ENCODE measurements around the gene MKNK1.

The MKNK1 gene

DNA sequence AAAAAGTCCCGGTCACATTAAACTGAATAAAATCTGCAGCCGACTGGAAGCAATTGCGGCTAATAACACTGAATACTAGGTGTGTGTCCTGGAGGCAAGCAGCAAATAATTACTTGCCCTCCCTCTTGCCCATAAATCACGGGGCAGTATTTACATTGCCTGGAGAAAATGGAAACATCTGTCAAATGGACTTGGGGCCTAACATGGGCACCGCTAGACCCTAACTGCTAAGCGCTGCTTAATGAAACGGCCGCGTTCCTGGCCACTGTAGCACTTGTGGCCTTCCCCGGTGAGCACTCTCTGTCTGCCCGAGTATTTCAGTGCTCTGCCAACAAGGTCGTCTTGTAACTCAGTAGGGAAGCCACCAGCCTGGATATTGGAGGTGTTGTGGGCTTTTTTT is 28.8 kb downstream of the MKNK1 start:
- no peak overlapping the region for H3K4me3 ChIP-seq (ENCODE audit: low read depth, low read length)
- TF ChIP-seq, protein P1, sequence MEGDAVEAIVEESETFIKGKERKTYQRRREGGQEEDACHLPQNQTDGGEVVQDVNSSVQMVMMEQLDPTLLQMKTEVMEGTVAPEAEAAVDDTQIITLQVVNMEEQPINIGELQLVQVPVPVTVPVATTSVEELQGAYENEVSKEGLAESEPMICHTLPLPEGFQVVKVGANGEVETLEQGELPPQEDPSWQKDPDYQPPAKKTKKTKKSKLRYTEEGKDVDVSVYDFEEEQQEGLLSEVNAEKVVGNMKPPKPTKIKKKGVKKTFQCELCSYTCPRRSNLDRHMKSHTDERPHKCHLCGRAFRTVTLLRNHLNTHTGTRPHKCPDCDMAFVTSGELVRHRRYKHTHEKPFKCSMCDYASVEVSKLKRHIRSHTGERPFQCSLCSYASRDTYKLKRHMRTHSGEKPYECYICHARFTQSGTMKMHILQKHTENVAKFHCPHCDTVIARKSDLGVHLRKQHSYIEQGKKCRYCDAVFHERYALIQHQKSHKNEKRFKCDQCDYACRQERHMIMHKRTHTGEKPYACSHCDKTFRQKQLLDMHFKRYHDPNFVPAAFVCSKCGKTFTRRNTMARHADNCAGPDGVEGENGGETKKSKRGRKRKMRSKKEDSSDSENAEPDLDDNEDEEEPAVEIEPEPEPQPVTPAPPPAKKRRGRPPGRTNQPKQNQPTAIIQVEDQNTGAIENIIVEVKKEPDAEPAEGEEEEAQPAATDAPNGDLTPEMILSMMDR (IDR thresholded peaks at IDR 0.05; ENCODE audit: low read depth, low read length), result no peak

DNA sequence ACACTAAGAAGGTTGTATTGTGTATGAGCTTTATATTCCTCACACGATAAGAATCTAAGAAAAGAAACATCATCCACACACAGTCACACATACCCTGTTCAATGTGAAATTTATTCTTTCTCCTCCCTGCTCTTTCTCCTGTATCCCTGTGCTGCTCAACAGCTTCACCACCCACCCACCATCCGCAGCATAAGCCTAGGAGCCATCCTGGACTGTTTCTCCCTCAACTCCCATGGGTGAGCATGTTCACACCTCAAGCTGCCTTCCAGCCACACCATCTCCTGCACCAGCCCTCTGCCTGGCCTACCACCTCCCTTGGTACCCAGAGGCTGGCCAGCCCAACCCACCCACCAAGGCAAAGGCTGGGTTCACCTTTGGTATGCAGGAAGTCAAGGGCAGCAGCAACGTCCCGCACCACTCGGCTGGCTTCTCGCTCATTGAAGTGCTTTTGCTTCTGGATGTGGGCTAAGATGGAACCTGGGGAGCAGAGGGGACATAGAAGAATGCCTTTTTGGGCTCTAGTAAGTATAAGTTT is 32.3 kb downstream of the MKNK1 start:
- no peak overlapping the region for H3K4me3 ChIP-seq (ENCODE audit: low read depth, low read length)
- TF ChIP-seq, protein P1 (IDR thresholded peaks at IDR 0.05; ENCODE audit: low read depth, low read length), result no peak

DNA sequence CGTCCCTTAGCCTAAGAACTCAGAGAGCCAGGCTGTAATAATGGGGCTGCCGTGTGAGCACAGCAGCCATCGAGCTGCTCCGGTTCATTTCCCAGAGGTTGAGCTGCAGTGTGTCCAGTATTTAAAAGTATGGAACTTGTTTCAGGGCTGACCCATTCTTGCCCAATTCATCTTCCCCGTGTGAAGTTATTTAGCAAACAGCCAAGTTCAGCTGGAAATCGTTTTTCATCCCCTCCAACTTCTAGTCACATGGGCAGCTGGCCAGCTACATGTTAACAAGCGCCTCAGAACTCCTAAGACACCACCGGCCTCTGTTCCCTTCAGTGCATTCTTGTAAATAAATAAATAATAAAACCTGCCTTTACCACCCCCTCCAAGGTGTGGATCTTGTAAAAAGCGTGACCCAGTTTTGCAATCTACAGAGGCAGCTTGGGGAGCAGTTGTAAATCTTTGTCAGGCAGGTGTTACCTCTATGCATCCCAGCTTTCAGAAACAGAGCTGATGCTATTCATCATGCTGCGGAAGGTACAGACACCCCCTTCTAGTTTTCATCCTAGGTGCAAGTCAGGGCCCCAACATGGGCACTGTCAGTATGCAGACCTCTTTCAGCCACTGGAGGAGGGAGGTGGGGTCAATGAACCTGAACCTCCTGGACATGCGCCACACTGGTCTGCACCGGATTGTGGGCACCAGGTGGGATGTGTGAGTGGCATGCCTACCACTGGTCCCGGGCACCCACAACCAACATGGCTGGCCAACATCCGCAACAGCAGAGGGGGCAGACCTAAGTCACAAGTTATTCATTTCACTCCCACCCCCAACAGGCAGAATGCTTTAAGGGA is 34.0 kb downstream of the MKNK1 start:
- no peak overlapping the region for H3K4me3 ChIP-seq (ENCODE audit: low read depth, low read length)
- TF ChIP-seq, protein P1 (IDR thresholded peaks at IDR 0.05; ENCODE audit: low read depth, low read length), result no peak

DNA sequence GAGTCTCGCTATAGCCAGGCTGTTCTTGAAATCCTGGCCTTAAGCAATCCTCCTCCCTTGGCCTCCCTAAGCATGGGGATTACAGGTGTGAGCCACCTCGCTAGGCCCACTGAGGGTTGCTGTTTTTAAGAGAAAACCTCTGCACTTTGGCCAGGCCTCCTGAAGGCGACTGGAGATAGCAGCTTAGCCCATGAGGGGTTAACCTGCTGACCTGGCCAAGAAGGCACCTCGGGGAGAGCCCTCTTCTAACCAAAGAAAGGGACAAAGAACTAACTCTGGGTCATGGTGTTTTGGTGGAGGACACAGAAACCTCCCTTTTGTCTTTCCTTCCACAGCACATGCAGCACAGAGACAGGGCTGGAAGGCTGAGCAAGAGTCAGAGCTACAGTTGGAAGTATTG is 35.0 kb downstream of the MKNK1 start:
- TF ChIP-seq, protein P1 (IDR thresholded peaks at IDR 0.05; ENCODE audit: low read depth, low read length), result no peak
- H3K4me3 ChIP-seq (ENCODE audit: low read depth, low read length), result no peak overlapping the region

DNA sequence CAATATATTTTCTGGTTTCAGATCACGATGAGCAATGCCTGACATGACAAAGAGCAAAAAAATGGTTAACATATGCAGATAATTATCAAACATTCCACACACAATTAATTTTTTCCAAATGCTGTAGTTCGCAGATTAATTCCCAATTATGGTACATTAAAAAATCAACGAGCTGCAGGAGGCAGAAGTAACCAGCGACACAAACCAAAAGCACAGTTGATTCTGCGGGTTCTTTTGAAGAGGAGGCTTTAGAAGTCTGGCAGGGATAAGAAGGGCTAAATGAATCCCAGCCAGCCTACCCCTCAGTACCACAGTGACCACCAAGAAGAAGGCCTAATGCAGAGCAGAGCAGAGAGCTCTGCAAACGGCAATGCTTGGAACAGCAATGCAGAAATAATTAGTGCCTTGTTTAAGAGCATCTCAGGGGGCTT is 35.6 kb downstream of the MKNK1 start:
- TF ChIP-seq, protein P1 (IDR thresholded peaks at IDR 0.05; ENCODE audit: low read depth, low read length), result no peak
- no peak overlapping the region for H3K4me3 ChIP-seq (ENCODE audit: low read depth, low read length)

DNA sequence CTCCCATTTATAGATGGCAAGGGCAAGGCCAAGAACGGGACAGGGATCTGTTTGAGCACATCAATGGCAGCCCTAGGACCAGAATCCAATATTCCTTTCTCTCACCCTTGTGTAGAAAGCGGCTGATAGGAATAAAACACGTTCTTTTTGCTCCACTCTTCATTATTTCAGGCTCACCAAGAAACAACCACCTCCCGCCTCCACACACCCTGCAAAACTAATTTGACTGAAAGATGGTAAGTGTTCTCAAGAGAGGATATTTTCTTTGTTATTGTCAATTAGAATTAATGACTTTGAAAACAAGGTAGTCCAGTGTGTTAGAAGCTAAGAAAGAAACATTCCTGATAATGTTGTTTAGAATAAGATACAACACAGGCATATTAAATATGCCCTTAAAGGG is 40.7 kb downstream of the MKNK1 start:
- no peak overlapping the region for H3K4me3 ChIP-seq (ENCODE audit: low read depth, low read length)
- TF ChIP-seq, protein P1 (IDR thresholded peaks at IDR 0.05; ENCODE audit: low read depth, low read length), result no peak

DNA sequence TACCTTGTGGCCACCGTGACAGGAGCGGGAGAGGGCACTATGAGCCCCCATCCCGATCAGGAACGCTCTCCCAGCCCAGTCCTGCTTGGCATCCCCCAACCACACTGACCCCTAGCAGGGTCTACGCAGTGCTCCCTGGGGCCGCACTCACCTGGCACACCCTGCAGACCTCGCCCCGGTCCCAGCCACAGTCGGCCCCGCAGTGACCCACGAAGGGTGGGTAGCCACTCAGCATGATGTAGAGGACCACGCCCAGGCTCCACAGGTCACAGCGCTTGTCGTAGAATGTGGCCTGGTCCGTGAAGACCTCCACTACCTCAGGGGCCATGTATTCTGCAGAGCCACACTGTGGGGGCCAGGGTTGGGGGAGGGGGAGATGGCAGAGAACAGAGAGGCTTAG is 41.6 kb downstream of the MKNK1 start:
- TF ChIP-seq, protein P1 (IDR thresholded peaks at IDR 0.05; ENCODE audit: low read depth, low read length), result no peak
- no peak overlapping the region for H3K4me3 ChIP-seq (ENCODE audit: low read depth, low read length)

Measured in WI38 (cell line).